GM23338 (cell line): ENCODE results near the gene PSAPL1. TPM values are rescaled to one million over a fixed set of nuclear protein-coding genes. Genes with fewer than 3 reads are reported as not detected.

Experiments
- ATAC-seq: fragments of 200-7000 bp; cut with Tn5 transposase; 3 replicates; pipeline ENCODE4 v1.9.1; 2020
- DNase-seq: peaks from one replicate; pipeline ENCODE4 v3.0.0-alpha.2; 2015; ENCODE audit warnings: low spot score
- H2AFZ ChIP-seq: fragments of 200-600 bp; sonication (generic); 2 replicates; pipeline ENCODE4 v1.8.0; 2016; ENCODE audit warnings: antibody characterized with exemption, mild to moderate bottlenecking, moderate library complexity
- H3F3A ChIP-seq: fragments of 200-600 bp; sonication (generic); replicated peaks from 2 replicates; pipeline ENCODE4 v1.8.0; 2017; ENCODE audit warnings: antibody characterized with exemption, mixed run types, low read depth
- H3K27ac ChIP-seq: fragments of 200-600 bp; sonication (generic); 2 replicates; pipeline ENCODE4 v1.6.1; 2016; ENCODE audit warnings: low read depth
- H3K27me3 ChIP-seq: fragments of 200-600 bp; sonication (generic); 2 replicates; pipeline ENCODE4 v1.8.0; 2016; ENCODE audit warnings: mild to moderate bottlenecking, mixed run types, moderate library complexity; ENCODE audit not compliant: insufficient read depth
- H3K36me3 ChIP-seq: fragments of 200-600 bp; sonication (generic); 2 replicates; pipeline ENCODE4 v1.8.0; 2016; ENCODE audit warnings: mild to moderate bottlenecking; ENCODE audit not compliant: insufficient read depth
- H3K4me1 ChIP-seq: fragments of 200-600 bp; sonication (generic); 2 replicates; pipeline ENCODE4 v1.8.0; 2016; ENCODE audit warnings: mild to moderate bottlenecking, moderate library complexity; ENCODE audit not compliant: insufficient read depth
- H3K4me2 ChIP-seq: fragments of 200-600 bp; sonication (generic); 2 replicates; pipeline ENCODE4 v1.7.1; 2017; ENCODE audit warnings: mixed run types
- H3K4me3 ChIP-seq: fragments of 200-600 bp; sonication (generic); 2 replicates; pipeline ENCODE4 v1.6.1; 2016; ENCODE audit warnings: mixed run types
- H3K79me2 ChIP-seq: fragments of 200-600 bp; sonication (generic); replicated peaks from 2 replicates; pipeline ENCODE4 v1.8.0; 2017; ENCODE audit warnings: mild to moderate bottlenecking; ENCODE audit not compliant: insufficient read depth
- H3K9me2 ChIP-seq: fragments of 200-600 bp; sonication (generic); 2 replicates; pipeline ENCODE4 v1.8.0; 2017; ENCODE audit not compliant: insufficient read depth
- H4K20me1 ChIP-seq: fragments of 200-600 bp; sonication (generic); replicated peaks from 2 replicates; pipeline ENCODE4 v1.8.0; 2017; ENCODE audit warnings: mild to moderate bottlenecking; ENCODE audit not compliant: insufficient read depth
- H3K27ac Mint-ChIP-seq: 2 replicates; pipeline ENCODE4 v1.8.0; 2020; ENCODE audit warnings: inconsistent platforms, mild to moderate bottlenecking, moderate library complexity, mixed read lengths
- H3K27me3 Mint-ChIP-seq: 3 replicates; pipeline ENCODE4 v1.8.0; 2022; ENCODE audit warnings: low read depth, mild to moderate bottlenecking, moderate library complexity, mixed read lengths, inconsistent platforms; ENCODE audit not compliant: insufficient read depth, poor library complexity
- H3K36me3 Mint-ChIP-seq: 3 replicates; pipeline ENCODE4 v1.8.0; 2021; ENCODE audit warnings: low read depth, mild to moderate bottlenecking, inconsistent platforms, moderate library complexity, mixed read lengths
- H3K4me1 Mint-ChIP-seq: 3 replicates; pipeline ENCODE4 v1.8.0; 2020; ENCODE audit warnings: mild to moderate bottlenecking, inconsistent platforms, mixed read lengths
- H3K4me3 Mint-ChIP-seq: 3 replicates; pipeline ENCODE4 v1.8.0; 2021; ENCODE audit warnings: moderate library complexity, mild to moderate bottlenecking, inconsistent platforms, mixed read lengths
- H3K9me3 Mint-ChIP-seq: 3 replicates; pipeline ENCODE4 v1.8.0; 2020; ENCODE audit warnings: moderate library complexity, mild to moderate bottlenecking, inconsistent platforms, mixed read lengths
- CREB1 ChIP-seq: fragments of 250-450 bp; sonication (Bioruptor Pico); IDR thresholded peaks from 2 replicates; pipeline ENCODE4 v1.5.0; 2020; ENCODE audit warnings: low read depth, mild to moderate bottlenecking, moderate library complexity
- EZH2 ChIP-seq: fragments of 200-600 bp; sonication (generic); IDR thresholded peaks from one replicate; pipeline ENCODE4 v1.8.0; 2017; ENCODE audit warnings: antibody characterized with exemption, mild to moderate bottlenecking, low read depth; ENCODE audit not compliant: unreplicated experiment
- EZH2phosphoT487 ChIP-seq: fragments of 200-600 bp; sonication (generic); IDR thresholded peaks from one replicate; pipeline ENCODE4 v1.8.1; 2018; ENCODE audit warnings: antibody characterized with exemption; ENCODE audit not compliant: unreplicated experiment
- JUNB ChIP-seq: IDR thresholded peaks from one replicate; pipeline ENCODE4 v1.6.1; 2016; ENCODE audit warnings: antibody characterized with exemption; ENCODE audit not compliant: unreplicated experiment
- NANOG ChIP-seq: IDR thresholded peaks from 2 replicates; pipeline ENCODE4 v1.6.1; 2016; ENCODE audit warnings: antibody characterized with exemption, borderline replicate concordance
- POLR2AphosphoS5 ChIP-seq: IDR thresholded peaks from 2 replicates; pipeline ENCODE4 v1.6.1; 2016; ENCODE audit warnings: antibody characterized with exemption, low read depth
- STAT1 ChIP-seq: IDR thresholded peaks from one replicate; pipeline ENCODE4 v1.6.1; 2016; ENCODE audit warnings: antibody characterized with exemption; ENCODE audit not compliant: unreplicated experiment
- ZNF114 ChIP-seq: fragments of 250-450 bp; sonication (Bioruptor Pico); IDR thresholded peaks from 2 replicates; pipeline ENCODE4 v1.5.0; 2020; ENCODE audit warnings: mild to moderate bottlenecking, moderate library complexity
- ZNF331 ChIP-seq: fragments of 250-450 bp; sonication (Bioruptor Pico); IDR thresholded peaks from 2 replicates; pipeline ENCODE4 v1.5.0; 2020; ENCODE audit warnings: low read depth, mild to moderate bottlenecking, moderate library complexity
- polyA plus RNA-seq: library from polyadenylated mRNA; unstranded; fragments of >200 nt; fragmentation: Nextera tagmentation; extraction: Ambion mirVana; gene quantifications from 2 replicates; pipeline ENCODE4 v1.2.1, GENCODE V29; 2016
- total RNA-seq: library from RNA; depleted of rRNA; stranded (reverse); fragments of >200 nt; shearing (Covaris generic); gene quantifications from 2 replicates; pipeline ENCODE4 v1.2.3, GENCODE V29; 2014
- TF ChIP-seq, protein P1 (sequence below), 2 experiments: fragments of 200-600 bp in 1 of 2; sonication (generic) in 1 of 2; conservative IDR thresholded peaks; 2 replicates each; pipeline versions ENCODE4 v1.5.1 to v1.6.1; 2016 to 2017; ENCODE audit warnings: antibody characterized with exemption in 2 of 2, low read depth in 2 of 2, mild to moderate bottlenecking in 2 of 2, moderate library complexity in 1 of 2
- TF ChIP-seq, protein P2 (sequence below): IDR thresholded peaks from 2 replicates; pipeline ENCODE4 v1.6.1; 2016; ENCODE audit warnings: antibody characterized with exemption
- TF ChIP-seq, protein P3 (sequence below): fragments of 250-450 bp; sonication (Bioruptor Pico); IDR thresholded peaks from 2 replicates; pipeline ENCODE4 v1.5.0; 2020; ENCODE audit warnings: mild to moderate bottlenecking, moderate library complexity
- TF ChIP-seq, protein P4 (sequence below): IDR thresholded peaks from one replicate; pipeline ENCODE4 v1.6.1; 2018; ENCODE audit warnings: antibody characterized with exemption; ENCODE audit not compliant: unreplicated experiment

Gene PSAPL1
- total and polyA plus RNA-seq, 2 experiments from 2014 or later = not detected

DNA sequence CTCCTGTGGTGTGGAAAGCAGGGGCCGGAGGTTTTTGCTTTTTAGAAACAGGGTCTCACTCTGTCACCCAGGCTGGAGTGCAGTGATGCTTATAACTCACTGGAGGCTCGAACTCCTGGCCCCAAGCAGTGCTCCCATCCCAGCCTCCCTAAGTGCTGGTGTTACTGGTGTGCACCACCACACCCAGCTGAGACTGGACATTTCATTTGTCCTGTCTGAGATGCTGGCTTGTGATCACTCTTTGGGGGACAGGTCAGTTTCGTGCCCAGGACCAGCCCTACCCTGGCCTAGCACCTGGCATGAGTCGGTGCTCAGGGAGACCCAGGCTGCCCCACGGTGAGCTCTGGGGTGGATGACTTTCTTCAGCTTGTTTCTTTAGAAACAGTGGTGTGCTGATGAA lies 11.3 kb downstream of the PSAPL1 start:
- Histone ChIP-seq H3K79me2 (no peaks in the 10 kb centered on the region), H2AFZ (no peak overlapping the region), H4K20me1 (no peaks in the 10 kb centered on the region), H3K4me1 (peaks cover 6% of the 10 kb centered on the region; the same call in 1 of the 2 replicates), H3K4me3 (no peak overlapping the region), H3K4me2 (no peak overlapping the region), H3K27me3 (no peaks in the 10 kb centered on the region), H3K9me2 (no peaks in the 10 kb centered on the region), H3F3A (no peaks in the 10 kb centered on the region), H3K27ac (no peak overlapping the region), H3K36me3 (no peaks in the 10 kb centered on the region)
- H3K36me3 Mint-ChIP-seq = 0 out of 3 replicates have a peak, but pooled peaks cover 2% of the 10 kb centered on the region
- no peak for ATAC-seq
- H3K27me3 Mint-ChIP-seq = peaks cover 12% of the 10 kb centered on the region
- no peak overlapping the region for H3K27ac Mint-ChIP-seq
- no peak for DNase-seq
- H3K4me1 Mint-ChIP-seq = peaks cover 15% of the 10 kb centered on the region
- no peak overlapping the region for H3K4me3 Mint-ChIP-seq
- TF ChIP-seq ZNF331 (CRISPR knock-in tag) = no peak
- no peak for TF ChIP-seq EZH2
- TF ChIP-seq, protein P1, sequence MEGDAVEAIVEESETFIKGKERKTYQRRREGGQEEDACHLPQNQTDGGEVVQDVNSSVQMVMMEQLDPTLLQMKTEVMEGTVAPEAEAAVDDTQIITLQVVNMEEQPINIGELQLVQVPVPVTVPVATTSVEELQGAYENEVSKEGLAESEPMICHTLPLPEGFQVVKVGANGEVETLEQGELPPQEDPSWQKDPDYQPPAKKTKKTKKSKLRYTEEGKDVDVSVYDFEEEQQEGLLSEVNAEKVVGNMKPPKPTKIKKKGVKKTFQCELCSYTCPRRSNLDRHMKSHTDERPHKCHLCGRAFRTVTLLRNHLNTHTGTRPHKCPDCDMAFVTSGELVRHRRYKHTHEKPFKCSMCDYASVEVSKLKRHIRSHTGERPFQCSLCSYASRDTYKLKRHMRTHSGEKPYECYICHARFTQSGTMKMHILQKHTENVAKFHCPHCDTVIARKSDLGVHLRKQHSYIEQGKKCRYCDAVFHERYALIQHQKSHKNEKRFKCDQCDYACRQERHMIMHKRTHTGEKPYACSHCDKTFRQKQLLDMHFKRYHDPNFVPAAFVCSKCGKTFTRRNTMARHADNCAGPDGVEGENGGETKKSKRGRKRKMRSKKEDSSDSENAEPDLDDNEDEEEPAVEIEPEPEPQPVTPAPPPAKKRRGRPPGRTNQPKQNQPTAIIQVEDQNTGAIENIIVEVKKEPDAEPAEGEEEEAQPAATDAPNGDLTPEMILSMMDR (conservative IDR thresholded peaks at IDR 0.05; ENCODE audit: low read depth in 2 of 2) = no peak
- TF ChIP-seq, protein P2, sequence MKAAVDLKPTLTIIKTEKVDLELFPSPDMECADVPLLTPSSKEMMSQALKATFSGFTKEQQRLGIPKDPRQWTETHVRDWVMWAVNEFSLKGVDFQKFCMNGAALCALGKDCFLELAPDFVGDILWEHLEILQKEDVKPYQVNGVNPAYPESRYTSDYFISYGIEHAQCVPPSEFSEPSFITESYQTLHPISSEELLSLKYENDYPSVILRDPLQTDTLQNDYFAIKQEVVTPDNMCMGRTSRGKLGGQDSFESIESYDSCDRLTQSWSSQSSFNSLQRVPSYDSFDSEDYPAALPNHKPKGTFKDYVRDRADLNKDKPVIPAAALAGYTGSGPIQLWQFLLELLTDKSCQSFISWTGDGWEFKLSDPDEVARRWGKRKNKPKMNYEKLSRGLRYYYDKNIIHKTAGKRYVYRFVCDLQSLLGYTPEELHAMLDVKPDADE = no peak
- no peak for TF ChIP-seq JUNB
- no peak for TF ChIP-seq POLR2AphosphoS5
- no peak for TF ChIP-seq CREB1 (CRISPR knock-in tag)
- TF ChIP-seq ZNF114 (CRISPR knock-in tag) = no peak
- TF ChIP-seq STAT1 = no peak
- TF ChIP-seq, protein P3, sequence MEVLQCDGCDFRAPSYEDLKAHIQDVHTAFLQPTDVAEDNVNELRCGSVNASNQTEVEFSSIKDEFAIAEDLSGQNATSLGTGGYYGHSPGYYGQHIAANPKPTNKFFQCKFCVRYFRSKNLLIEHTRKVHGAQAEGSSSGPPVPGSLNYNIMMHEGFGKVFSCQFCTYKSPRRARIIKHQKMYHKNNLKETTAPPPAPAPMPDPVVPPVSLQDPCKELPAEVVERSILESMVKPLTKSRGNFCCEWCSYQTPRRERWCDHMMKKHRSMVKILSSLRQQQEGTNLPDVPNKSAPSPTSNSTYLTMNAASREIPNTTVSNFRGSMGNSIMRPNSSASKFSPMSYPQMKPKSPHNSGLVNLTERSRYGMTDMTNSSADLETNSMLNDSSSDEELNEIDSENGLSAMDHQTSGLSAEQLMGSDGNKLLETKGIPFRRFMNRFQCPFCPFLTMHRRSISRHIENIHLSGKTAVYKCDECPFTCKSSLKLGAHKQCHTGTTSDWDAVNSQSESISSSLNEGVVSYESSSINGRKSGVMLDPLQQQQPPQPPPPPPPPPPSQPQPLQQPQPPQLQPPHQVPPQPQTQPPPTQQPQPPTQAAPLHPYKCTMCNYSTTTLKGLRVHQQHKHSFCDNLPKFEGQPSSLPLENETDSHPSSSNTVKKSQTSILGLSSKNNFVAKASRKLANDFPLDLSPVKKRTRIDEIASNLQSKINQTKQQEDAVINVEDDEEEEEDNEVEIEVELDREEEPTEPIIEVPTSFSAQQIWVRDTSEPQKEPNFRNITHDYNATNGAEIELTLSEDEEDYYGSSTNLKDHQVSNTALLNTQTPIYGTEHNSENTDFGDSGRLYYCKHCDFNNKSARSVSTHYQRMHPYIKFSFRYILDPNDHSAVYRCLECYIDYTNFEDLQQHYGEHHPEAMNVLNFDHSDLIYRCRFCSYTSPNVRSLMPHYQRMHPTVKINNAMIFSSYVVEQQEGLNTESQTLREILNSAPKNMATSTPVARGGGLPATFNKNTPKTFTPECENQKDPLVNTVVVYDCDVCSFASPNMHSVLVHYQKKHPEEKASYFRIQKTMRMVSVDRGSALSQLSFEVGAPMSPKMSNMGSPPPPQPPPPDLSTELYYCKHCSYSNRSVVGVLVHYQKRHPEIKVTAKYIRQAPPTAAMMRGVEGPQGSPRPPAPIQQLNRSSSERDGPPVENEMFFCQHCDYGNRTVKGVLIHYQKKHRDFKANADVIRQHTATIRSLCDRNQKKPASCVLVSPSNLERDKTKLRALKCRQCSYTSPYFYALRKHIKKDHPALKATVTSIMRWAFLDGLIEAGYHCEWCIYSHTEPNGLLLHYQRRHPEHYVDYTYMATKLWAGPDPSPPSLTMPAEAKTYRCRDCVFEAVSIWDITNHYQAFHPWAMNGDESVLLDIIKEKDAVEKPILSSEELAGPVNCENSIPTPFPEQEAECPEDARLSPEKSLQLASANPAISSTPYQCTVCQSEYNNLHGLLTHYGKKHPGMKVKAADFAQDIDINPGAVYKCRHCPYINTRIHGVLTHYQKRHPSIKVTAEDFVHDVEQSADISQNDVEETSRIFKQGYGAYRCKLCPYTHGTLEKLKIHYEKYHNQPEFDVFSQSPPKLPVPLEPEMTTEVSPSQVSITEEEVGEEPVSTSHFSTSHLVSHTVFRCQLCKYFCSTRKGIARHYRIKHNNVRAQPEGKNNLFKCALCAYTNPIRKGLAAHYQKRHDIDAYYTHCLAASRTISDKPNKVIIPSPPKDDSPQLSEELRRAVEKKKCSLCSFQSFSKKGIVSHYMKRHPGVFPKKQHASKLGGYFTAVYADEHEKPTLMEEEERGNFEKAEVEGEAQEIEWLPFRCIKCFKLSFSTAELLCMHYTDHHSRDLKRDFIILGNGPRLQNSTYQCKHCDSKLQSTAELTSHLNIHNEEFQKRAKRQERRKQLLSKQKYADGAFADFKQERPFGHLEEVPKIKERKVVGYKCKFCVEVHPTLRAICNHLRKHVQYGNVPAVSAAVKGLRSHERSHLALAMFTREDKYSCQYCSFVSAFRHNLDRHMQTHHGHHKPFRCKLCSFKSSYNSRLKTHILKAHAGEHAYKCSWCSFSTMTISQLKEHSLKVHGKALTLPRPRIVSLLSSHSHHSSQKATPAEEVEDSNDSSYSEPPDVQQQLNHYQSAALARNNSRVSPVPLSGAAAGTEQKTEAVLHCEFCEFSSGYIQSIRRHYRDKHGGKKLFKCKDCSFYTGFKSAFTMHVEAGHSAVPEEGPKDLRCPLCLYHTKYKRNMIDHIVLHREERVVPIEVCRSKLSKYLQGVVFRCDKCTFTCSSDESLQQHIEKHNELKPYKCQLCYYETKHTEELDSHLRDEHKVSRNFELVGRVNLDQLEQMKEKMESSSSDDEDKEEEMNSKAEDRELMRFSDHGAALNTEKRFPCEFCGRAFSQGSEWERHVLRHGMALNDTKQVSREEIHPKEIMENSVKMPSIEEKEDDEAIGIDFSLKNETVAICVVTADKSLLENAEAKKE (CRISPR knock-in tag) = no peak
- no peak for TF ChIP-seq NANOG
- no peak for TF ChIP-seq EZH2phosphoT487
- TF ChIP-seq, protein P4, sequence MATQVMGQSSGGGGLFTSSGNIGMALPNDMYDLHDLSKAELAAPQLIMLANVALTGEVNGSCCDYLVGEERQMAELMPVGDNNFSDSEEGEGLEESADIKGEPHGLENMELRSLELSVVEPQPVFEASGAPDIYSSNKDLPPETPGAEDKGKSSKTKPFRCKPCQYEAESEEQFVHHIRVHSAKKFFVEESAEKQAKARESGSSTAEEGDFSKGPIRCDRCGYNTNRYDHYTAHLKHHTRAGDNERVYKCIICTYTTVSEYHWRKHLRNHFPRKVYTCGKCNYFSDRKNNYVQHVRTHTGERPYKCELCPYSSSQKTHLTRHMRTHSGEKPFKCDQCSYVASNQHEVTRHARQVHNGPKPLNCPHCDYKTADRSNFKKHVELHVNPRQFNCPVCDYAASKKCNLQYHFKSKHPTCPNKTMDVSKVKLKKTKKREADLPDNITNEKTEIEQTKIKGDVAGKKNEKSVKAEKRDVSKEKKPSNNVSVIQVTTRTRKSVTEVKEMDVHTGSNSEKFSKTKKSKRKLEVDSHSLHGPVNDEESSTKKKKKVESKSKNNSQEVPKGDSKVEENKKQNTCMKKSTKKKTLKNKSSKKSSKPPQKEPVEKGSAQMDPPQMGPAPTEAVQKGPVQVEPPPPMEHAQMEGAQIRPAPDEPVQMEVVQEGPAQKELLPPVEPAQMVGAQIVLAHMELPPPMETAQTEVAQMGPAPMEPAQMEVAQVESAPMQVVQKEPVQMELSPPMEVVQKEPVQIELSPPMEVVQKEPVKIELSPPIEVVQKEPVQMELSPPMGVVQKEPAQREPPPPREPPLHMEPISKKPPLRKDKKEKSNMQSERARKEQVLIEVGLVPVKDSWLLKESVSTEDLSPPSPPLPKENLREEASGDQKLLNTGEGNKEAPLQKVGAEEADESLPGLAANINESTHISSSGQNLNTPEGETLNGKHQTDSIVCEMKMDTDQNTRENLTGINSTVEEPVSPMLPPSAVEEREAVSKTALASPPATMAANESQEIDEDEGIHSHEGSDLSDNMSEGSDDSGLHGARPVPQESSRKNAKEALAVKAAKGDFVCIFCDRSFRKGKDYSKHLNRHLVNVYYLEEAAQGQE = no peak
- peaks cover 6% of the 10 kb centered on the region for H3K9me3 Mint-ChIP-seq
